Activated naive CD4-positive, alpha-beta T cell treated with Interleukin-2 at 50 U/mL for 16 hours (primary cell): ENCODE results near the gene PTCH2.

Experiments used
- DNase-seq: peaks from one replicate; pipeline ENCODE4 v3.0.0-alpha.2; 2020

PTCH2 gene

DNA sequence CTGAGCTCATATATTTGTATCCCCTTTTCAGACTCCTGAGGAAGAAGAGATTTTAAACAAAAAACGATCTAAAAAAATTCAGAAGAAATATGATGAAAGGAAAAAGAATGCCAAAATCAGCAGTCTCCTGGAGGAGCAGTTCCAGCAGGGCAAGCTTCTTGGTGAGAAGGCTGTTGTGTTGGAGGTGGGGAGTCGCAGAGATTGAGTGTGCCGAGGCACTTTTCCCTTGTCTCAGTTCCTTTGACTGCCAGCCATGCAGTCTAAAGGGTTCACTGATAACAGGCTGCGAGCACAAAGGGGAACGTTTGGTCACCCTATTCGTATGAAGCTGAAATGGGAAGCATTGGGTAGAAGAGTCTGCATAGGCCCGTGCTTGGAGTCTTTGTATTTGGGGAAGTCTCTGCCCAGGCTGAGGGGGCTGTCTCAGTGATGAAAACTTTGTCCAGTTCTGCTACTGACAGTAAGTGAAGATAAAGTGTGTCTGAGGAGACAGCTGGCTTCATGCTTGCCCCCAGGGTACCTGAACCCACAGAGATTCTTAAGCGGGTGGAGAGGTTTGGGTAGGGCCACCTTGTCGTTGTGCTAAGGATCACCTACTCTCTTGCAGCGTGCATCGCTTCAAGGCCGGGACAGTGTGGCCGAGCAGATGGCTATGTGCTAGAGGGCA lies 65.0 kb downstream of the PTCH2 start:
- no peak for DNase-seq

- no peak for DNase-seq
These were observed 65.5 kb downstream of the PTCH2 start for GRCh38 chr1:44777547-44777946.

DNA sequence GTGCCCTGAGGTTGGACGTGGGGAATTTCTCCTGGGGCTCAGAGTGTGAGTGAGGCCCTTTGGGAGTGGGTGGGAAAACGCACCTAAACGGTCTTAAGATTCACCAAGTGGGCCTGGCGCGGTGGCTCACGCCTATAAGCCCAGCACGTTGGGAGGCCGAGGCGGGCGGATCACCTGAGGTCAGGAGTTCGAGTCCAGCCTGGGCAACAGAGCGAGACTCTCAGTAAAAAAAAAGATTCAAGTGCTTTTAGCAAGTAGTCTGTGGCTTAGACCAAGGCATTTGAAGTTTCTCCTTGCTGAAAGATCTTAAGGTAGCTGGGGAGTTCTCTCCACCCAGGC lies 66.4 kb downstream of the PTCH2 start:
- DNase-seq: no peak

GRCh38 chr1:44775930-44776729 lies 66.9 kb downstream of the PTCH2 start:
- DNase-seq: peak; percentile 57

DNA sequence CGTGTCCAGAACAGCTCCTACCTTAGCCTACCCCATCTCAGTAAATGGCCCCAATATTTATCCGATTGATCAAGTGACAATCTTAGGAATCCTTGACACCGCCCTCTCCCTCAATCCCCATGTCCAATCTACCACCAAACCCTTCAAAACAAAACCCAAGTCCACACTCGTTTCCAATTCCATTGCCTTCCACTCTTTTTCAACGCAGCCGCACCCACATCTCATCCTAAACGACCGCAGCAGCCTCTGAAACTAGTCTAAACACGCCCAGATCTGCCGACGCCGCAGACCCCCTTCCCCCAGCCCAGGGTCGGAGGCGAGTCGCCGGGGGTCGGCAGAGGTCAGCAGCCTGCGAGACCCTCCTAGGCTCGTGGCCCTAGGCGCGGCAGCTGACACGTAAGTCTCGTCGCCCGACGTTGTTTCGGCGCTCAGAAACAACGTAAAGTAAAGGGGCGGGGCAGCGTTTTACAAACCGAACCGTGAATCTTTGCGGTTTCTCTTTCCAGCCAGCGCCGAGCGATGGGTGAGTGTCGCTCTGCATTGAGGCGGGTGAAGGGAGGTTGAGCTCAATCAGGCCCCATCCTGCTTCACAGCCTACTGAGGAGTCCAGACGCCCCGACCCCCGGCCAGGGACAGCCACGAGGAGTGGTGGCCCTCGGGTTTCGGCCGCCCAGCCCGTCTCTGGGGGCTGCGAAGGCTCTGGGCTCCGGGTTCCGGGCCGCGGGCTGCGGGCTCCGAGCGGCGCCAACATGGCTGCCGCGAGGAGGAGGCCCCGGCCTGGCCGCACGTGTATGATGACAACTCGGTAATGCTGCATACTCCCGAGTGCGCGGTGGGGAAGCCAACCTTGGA lies 67.7 kb downstream of the PTCH2 start, which contains the start of gene RPS8:
RPS8 (plus strand) TSS at position 463 of the 852 bp plus-strand sequence; CDS start at position 520, 57 bp downstream.
- DNase-seq: peak; percentile 91
